Measurements from ENCODE around the gene HAPLN1.
A peak's percentile ranks its signal among the peaks of the same experiment; 100 is the strongest.
"Not testable (repeated sequence)": the region's sequence is repeated elsewhere in the genome, so short reads cannot be mapped to it uniquely, and the experiment has no call there.

The HAPLN1 gene

DNA sequence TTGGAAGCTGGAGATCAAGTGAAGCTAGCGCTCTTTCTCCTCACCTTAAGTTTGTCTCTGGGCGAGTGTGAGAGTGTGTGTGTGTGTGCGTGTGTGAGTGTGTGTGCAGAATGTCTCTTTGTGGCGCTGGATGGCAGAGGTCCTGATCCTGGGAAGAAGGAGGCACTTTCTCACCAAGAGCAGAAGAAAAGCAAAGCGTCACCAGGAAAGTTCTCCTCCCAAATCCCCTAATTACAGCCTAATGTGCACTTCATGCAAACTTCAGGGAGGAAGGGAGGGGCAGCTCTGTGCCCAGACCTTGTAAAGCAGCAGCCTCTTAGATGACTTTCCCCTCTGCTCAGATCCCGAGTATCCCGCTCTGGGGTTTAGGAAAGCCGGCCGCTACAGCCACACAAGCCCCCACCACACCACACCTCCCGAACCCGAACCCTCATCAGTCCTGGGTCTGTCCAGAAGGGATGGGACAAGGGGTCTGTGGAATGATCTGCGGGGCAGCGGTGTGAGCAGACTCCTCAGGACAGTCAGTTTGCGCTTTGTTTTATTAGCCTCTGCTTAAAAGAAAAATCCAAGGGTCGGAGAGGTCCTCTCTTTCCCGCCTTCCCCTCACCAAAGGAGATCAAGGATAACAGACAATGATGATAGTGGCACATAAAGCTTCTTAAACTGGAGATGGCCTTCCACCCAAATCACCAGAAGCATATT lies at the start of gene HAPLN1:
Gene HAPLN1, minus strand, starts transcription at position 20 of the 702 bp plus-strand sequence. CDS start 47,332 bp downstream, outside the sequence.
- DNase-seq, result no peak

- no peak for DNase-seq
Observed at GRCh38 chr5:83767409-83767992, 46.8 kb upstream of the HAPLN1 start.

GRCh38 chr5:83764101-83764500 lies 43.4 kb upstream of the HAPLN1 start:
- DNase-seq, result no peak

GRCh38 chr5:83760579-83760978 lies 39.9 kb upstream of the HAPLN1 start:
- no peak for DNase-seq

DNA sequence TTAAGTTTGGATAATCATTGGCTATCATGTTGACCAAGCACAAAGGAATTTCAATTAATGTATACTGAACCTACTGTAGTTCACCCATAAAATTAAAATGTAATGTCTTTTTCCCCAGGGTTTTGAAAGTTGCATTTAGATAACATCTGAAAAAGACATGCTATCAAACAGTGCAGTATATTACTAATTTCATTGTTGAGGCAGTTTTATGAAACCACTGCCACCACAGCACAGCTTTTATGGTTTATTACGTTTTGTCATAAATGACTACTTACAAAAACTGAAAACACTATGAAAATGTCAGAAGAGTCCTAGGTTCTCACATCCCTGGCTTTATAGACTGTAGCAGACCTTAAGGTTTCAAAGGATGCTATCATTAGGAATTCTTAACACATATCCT lies 32.0 kb upstream of the HAPLN1 start:
- no peak for DNase-seq

- DNase-seq, result no peak
Observed at GRCh38 chr5:83751201-83751600, 30.5 kb upstream of the HAPLN1 start.

DNA sequence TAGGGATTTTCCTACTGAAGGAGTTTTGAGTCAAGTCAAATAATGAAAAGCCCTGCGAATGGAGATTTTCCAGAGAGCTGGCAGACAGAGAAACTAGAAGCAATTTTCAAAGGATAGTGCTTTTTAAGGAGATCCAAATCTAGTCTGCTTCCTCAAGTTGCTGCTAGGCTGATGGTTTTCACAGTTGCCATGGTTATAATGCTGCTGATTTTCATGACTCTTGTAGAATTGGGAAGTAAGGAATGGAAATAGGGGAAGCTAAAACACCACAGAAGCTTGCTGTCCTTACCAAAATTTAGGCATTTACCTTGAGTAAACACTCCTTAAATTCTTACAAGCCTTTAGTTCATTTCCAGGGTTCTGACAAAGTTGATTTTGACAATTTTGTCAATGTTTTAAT lies 30.1 kb upstream of the HAPLN1 start:
- DNase-seq, result no peak

GRCh38 chr5:83745816-83746215 lies 25.2 kb upstream of the HAPLN1 start:
- DNase-seq, result no peak

DNA sequence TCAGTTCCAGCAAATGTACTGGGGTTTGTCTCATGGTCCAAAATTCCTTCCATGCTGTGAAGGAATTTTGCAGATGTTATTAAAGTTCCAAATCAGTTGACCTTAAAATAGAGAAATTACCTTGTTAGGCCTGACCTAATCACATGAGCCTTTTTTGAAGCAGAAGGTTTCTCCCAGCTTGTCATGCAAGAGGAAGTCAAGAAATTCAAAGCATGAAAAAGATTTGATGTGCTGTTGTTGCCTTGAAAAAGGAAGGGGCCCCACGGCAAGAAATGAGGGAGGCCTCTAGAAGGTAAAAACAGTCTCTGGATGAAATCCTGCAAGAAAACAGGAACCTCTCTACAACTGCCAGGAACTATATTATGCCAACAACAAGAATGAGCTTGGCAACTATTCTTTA lies 24.2 kb upstream of the HAPLN1 start:
- no peak for DNase-seq

DNA sequence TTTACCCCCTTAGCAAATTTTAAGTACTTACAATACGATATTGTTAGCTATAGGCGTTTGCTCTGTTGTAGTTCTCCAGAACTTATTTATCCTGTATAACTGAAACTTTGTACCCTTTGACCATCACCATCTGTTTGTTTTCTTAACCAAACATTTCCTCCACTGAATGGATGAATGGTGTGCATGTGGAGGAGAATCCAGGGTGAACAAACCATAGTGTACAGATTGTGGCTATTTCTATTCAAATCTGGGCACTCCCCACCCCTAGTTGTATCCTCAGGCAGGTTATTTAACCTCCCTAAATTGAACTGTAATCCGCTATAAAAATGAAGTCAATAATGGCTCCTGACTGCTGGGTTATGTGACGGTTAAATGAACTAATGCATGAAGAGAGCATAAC lies 21.4 kb upstream of the HAPLN1 start:
- DNase-seq, result no peak

DNA sequence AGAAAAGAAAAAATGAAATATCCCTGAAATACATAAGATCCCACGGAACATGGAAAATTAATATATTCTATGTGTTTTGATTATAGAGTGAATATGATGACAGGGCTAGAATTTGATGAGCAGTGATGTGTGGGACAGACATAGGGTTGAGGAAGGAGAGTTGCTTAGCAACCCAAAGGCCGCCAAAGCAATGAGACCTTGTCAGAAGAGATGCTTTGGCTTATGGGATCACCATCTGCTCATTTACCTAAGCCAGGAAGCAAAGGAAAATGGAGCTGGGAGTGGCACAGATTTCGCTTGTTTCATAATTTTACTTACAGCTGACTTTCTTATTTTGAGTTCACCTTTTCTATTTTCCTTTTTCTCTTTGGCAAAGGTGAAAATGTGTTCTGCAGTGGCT lies 20.9 kb upstream of the HAPLN1 start:
- no peak for DNase-seq

DNA sequence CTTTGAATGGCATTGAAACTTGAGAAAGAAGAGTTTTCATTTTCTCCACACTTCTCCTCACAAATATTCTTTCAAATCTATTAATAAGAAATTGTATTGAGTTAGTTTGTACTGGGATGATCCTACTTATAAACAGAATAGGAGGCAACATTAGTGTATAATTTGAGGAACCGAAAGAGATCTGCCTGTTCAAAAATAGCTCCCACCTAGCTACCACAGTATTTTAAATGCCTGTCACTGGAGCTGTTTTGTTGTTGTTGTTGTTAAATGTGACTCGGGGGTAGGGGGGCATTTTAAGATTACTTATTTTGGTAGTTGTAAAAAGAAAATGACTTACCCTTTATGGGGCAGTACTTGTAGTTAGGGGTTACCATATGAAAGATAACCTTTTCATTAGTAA lies 20.1 kb upstream of the HAPLN1 start:
- no peak for DNase-seq

GRCh38 chr5:83736169-83736568 lies 15.5 kb upstream of the HAPLN1 start:
- DNase-seq, result not testable (repeated sequence)

DNA sequence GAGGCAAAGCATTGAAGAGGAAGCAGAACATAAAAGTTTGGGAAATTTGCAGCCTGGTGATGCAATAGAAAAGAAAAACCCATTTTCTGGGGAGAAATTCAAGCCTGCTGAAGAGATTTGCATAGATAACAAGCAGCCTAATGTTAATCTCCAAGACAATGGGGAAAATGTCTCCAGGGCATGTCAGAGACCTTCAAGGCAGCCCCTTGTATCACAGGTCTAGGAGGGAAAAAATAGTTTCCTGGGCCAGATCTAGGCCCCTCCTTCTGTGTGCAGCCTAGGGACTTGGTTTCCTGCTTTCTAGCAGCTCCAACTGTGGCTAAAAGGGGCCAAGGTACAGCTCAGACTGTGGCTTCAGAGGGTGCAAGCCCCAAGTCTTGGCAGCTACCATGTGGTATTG lies 14.4 kb upstream of the HAPLN1 start:
- DNase-seq, result not testable (repeated sequence)

DNA sequence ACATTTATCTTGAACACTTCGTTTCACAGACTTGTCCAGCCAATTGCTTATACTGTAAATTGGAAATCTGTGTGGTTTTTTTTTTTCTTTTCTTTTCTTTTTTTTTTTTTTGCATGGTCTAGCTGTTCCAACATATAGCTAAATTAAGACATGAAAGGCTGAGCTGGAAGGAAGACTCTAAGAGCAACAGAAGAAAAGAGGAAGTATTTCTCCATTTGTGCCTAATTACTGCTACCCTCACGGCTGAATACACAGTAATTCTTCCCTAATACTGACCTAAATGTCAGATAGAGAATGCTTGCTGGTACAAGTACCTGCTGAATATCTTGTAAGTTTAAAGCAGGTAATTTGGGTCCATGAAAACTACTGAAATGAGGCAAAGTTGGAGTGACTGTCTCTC lies 11.0 kb upstream of the HAPLN1 start:
- no peak for DNase-seq

DNA sequence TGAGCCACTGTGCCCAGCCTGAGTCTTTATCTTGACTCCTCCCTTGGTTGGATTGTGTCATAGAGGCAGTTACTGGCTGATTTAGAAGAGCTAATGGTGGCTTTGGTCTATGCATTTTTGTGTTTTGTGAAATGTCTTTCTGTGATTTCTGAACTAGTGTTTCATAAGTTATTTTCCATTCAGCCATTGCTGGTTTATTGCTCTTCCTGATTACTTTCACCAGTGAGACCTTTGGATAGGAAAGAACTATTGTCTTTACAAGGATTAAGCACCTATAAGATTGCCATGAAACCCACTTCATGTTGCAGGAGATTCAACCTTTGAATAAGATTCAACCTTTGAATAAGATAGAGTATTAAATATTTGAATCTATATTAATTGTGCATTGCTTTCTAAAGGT lies 8.7 kb upstream of the HAPLN1 start:
- no peak for DNase-seq

GRCh38 chr5:83726912-83727311 lies 6.3 kb upstream of the HAPLN1 start:
- DNase-seq, result no peak

GRCh38 chr5:83724935-83725334 lies 4.3 kb upstream of the HAPLN1 start:
- DNase-seq, result no peak

- DNase-seq, result no peak
Observed at GRCh38 chr5:83724001-83724400, 3.3 kb upstream of the HAPLN1 start.

- no peak for DNase-seq
Observed at GRCh38 chr5:83723031-83723430, 2.4 kb upstream of the HAPLN1 start.

DNA sequence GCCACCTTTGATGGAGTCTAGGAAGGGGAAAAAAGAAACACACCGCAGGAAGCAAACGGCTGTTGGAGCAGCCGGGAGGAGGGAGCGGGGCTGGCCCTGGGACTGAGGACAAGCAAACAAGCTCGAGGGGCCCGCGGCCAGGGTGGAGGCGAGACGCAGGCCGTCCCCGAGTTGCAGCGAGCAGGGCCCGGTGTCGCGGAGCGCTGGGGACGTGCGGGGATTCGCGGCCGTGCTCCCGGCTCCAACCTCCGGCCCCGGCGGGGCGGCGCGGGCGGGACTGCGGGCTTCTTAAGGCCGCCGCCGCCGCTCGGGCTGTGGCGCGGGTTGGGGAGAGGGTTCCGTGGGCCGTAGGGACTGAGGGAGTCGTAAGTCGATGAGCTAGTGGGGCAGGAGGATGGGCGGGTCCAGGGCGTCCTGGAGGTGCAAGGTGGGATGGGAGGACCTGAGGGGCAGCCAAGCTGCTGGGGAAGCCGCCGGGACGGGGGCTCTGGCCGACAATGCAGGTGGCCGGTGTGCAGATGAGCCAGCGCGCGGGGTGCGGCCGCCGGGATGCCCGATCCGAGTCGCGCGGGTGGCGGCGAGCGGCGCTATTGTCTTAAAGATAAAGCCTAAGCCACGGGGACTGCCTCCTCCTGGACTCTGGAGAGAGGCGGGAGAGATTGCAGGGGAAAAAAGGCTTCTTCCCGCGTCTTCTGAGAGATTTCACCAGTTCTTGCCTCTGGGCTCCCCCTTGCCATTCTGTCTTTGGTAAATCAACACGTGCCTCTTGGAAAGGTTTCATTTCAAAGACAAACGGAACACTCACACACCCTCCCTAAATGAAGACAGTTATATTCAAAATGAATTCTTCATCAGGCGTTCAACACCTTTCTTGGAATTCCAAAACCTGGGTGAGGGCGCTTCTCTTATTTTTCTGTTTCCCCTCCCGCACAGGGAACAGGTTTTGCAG lies 1.6 kb upstream of the HAPLN1 start:
- DNase-seq, result peak in 46 of 51 donors; percentile 11 to 81 (median 48)

- no peak for DNase-seq
Observed at GRCh38 chr5:83718936-83719495, 1.6 kb downstream of the HAPLN1 start.

Measured in hypothalamus (tissue), 51 donors.